Measurements from ENCODE around the gene CTNNBL1. TPM values are rescaled to one million over a fixed set of nuclear protein-coding genes. Genes with fewer than 3 reads are reported as not detected.
"Not testable (repeated sequence)": the region's sequence is repeated elsewhere in the genome, so short reads cannot be mapped to it uniquely, and the experiment has no call there.

The CTNNBL1 gene
- total RNA-seq, 2 donors from 2014 or later = 68.6 to 68.7 TPM

- no peaks in the 10 kb centered on the region for H3K9me3 ChIP-seq (ENCODE audit: control insufficient read depth, low read length)
- no peak overlapping the region for H3K27ac Mint-ChIP-seq
- no peak overlapping the region for H3K4me3 ChIP-seq (ENCODE audit: low read length)
- H3K27me3 ChIP-seq (ENCODE audit: control insufficient read depth, insufficient read depth, low read length, poor library complexity, severe bottlenecking) = no peaks in the 10 kb centered on the region
- H3K9me3 Mint-ChIP-seq = no peaks in the 10 kb centered on the region
- H3K4me1 Mint-ChIP-seq = peaks cover 23% of the 10 kb centered on the region
- H3K27ac ChIP-seq (ENCODE audit: low read depth, low read length) = no peak overlapping the region
- DNase-seq = no peak
- peaks cover 17% of the 10 kb centered on the region for H3K36me3 ChIP-seq (ENCODE audit: control insufficient read depth, insufficient read depth, low read length)
- H3K4me3 Mint-ChIP-seq = no peak overlapping the region
- H3K27me3 Mint-ChIP-seq (ENCODE audit: insufficient read depth) = no peaks in the 10 kb centered on the region
- TF ChIP-seq CTCF (conservative IDR thresholded peaks at IDR 0.05) = no peak
- H3K4me1 ChIP-seq (ENCODE audit: control insufficient read depth, insufficient read depth, low read length) = peaks cover 4% of the 10 kb centered on the region
- no peak overlapping the region for H3K9ac ChIP-seq (ENCODE audit: extremely low read depth, low read length, poor library complexity, severe bottlenecking)
- H3K36me3 Mint-ChIP-seq (ENCODE audit: low read depth) = peaks cover 33% of the 10 kb centered on the region
- whole genome bisulfite sequencing, 2 experiments (ENCODE audit: insufficient coverage in 1 of 2, insufficient read length in 1 of 2) = 93 to 96% methylated on average over 6 of the region's 6 CpGs
These were observed 158.8 kb downstream of the CTNNBL1 start for GRCh38 chr20:37852666-37853065.

GRCh38 chr20:37853823-37854375 is 160.1 kb downstream of the CTNNBL1 start:
- Histone ChIP-seq H3K27ac (ENCODE audit: low read depth, low read length) (no peak overlapping the region), H3K36me3 (ENCODE audit: control insufficient read depth, insufficient read depth, low read length) (peaks cover 24% of the 10 kb centered on the region), H3K9me3 (ENCODE audit: control insufficient read depth, low read length) (no peaks in the 10 kb centered on the region), H3K4me3 (ENCODE audit: low read length) (no peak overlapping the region), H3K4me1 (ENCODE audit: control insufficient read depth, insufficient read depth, low read length) (peaks cover 4% of the 10 kb centered on the region), H3K9ac (ENCODE audit: extremely low read depth, low read length, poor library complexity, severe bottlenecking) (no peak overlapping the region), H3K27me3 (ENCODE audit: control insufficient read depth, insufficient read depth, low read length, poor library complexity, severe bottlenecking) (no peaks in the 10 kb centered on the region)
- 93 to 100% methylated on average over 2 of the region's 2 CpGs for WGBS, 2 experiments (ENCODE audit: insufficient coverage in 1 of 2, insufficient read length in 1 of 2)
- Mint-ChIP-seq H3K36me3 (ENCODE audit: low read depth) (peaks cover 33% of the 10 kb centered on the region), H3K9me3 (no peaks in the 10 kb centered on the region), H3K27ac (no peak overlapping the region), H3K27me3 (ENCODE audit: insufficient read depth) (no peaks in the 10 kb centered on the region), H3K4me1 (peaks cover 16% of the 10 kb centered on the region), H3K4me3 (no peak overlapping the region)
- no peak for DNase-seq
- TF ChIP-seq CTCF (conservative IDR thresholded peaks at IDR 0.05) = no peak

GRCh38 chr20:37856034-37856433 is 162.2 kb downstream of the CTNNBL1 start:
- H3K4me1 ChIP-seq (ENCODE audit: control insufficient read depth, insufficient read depth, low read length); H3K27ac ChIP-seq (ENCODE audit: low read depth, low read length); H3K9me3 Mint-ChIP-seq; H3K27me3 ChIP-seq (ENCODE audit: control insufficient read depth, insufficient read depth, low read length, poor library complexity, severe bottlenecking); H3K4me3 ChIP-seq (ENCODE audit: low read length); H3K4me1 Mint-ChIP-seq; H3K4me3 Mint-ChIP-seq; DNase-seq; H3K27ac Mint-ChIP-seq; H3K27me3 Mint-ChIP-seq (ENCODE audit: insufficient read depth); H3K9ac ChIP-seq (ENCODE audit: extremely low read depth, low read length, poor library complexity, severe bottlenecking); H3K9me3 ChIP-seq (ENCODE audit: control insufficient read depth, low read length): not testable (repeated sequence)
- WGBS, 2 experiments (ENCODE audit: insufficient coverage in 1 of 2, insufficient read length in 1 of 2) = 96% methylated on average over 3 to 5 of the region's 5 CpGs
- peaks cover 39% of the 10 kb centered on the region for H3K36me3 ChIP-seq (ENCODE audit: control insufficient read depth, insufficient read depth, low read length)
- peaks cover 50% of the 10 kb centered on the region for H3K36me3 Mint-ChIP-seq (ENCODE audit: low read depth)

Data from endodermal cell (in vitro differentiated cells).